ENCODE data around the gene LRRC74B.
"Not testable (repeated sequence)": the region's sequence is repeated elsewhere in the genome, so short reads cannot be mapped to it uniquely, and the experiment has no call there.

LRRC74B gene, protein sequence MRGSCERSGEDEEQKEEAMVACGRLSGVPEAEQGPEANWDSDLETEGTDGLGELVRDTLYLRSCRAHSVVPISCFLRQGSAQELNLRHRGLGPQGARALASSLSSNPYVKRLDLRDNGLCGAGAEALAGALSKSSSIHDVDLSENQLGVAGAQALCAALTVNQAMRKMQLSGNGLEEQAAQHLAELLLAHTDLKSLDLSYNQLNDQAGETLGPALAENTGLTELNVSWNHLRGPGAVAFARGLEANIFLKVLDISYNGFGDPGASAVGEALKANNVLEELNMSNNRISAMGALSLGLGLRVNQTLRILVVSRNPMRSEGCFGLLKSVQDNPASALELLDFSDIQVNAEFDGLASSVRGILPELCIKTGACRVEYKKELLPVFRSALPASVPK

DNA sequence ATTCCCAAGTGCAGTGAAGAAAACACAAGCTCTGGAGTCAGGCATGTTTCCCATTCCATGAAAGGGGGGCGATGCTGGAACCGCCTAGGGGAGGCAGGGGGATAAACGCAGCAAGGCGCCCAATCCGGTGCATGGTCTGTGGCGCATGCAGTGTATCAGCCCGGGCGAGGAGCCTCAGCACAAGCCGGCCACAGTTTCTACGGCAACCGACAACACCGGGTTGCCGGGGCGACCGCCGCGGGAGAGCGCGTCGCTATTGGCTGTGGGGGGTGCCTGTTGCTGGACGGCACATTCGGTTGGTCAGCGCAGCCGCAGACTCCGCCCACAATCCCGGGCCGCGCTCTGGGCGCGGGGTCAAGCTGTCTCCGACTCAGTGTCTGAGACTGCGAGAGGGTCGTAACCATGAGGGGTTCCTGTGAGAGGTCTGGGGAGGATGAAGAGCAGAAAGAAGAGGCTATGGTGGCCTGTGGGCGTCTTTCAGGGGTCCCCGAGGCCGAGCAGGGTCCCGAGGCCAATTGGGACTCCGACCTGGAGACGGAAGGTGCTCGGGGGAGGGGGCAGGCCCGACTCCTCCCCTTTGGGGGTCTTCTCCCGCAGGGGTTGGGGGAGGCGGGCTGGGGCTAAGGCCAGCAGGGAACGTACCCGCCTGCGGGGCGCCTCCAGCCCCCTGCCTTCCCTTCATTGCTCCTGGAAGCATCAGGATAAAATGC, at the start of gene LRRC74B:
LRRC74B (plus strand) TSS at position 362 of the 710 bp plus-strand sequence; CDS start at position 403, 41 bp downstream.
- DNase-seq (ENCODE audit: low read depth in 2 of 2) = peak; percentile 69 to 72

DNA sequence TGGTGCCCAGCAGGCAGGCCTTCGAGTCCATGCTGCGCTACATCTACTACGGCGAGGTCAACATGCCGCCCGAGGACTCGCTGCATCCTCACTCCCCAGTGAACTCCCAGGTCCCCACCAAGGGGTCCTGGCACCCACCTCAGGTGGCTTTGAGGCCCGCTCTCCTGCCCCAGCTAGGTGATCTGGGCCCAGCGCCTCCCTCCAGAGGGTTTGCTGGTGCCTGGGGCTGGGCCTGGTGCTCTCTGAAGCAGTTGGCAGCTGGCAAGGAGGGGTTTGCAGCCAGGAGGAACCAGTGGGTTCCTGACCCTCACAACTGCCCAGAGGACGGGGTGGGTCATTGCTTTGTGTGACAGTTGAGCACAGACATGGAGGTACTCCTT, 49.7 kb upstream of the LRRC74B start:
- no peak for DNase-seq (ENCODE audit: low read depth in 2 of 2)

GRCh38 chr22:20996598-20997535, 48.9 kb upstream of the LRRC74B start:
- DNase-seq (ENCODE audit: low read depth in 2 of 2) = no peak

DNA sequence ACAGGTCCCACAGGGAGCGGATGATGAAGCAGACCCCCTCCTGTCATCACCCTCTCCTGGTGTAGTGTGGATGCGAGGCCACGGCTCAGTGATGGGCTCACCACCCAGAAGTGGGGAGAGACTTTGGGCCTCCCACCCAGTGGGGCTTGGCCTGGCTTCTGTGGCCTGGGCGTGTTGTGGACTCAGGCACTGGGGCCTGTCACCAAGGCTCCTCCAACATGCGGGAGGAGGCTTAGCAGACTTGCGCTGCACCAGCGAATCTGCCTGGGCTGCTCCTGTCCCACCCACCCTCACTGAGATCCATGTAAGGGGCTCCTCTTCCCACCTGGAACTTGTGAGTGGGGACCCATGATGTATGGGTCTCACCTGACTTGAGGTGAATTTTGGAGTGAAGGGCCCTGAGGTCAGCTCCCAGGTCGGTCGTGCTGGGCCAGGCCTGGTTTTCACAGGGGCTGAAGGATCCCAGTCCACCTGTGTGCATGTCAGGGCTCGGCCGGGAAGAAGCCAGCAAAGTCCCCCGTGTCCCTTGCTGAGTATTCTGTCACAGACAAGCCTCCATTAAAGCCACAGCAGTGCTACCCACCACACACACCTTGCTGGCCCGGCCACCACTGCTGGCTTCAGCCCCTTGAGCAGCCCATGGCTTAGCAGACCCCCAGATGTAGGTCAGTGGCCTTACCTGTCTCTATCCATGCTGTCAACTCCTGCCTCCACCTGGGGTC, 48.0 kb upstream of the LRRC74B start:
- DNase-seq (ENCODE audit: low read depth in 2 of 2) = no peak

GRCh38 chr22:20998411-20999336, 47.1 kb upstream of the LRRC74B start:
- DNase-seq (ENCODE audit: low read depth in 2 of 2) = no peak

- DNase-seq (ENCODE audit: low read depth in 2 of 2) = no peak
Observed at GRCh38 chr22:20999350-21000206, 46.2 kb upstream of the LRRC74B start.

- DNase-seq (ENCODE audit: low read depth in 2 of 2) = no peak
Observed at GRCh38 chr22:21000207-21000986, 45.3 kb upstream of the LRRC74B start.

GRCh38 chr22:21000987-21001600, 44.7 kb upstream of the LRRC74B start:
- DNase-seq (ENCODE audit: low read depth in 2 of 2) = no peak

- DNase-seq (ENCODE audit: low read depth in 2 of 2) = peak; percentile 96 to 98
Observed at GRCh38 chr22:21001601-21002325, 44.0 kb upstream of the LRRC74B start, which contains the start of gene THAP7. Gene THAP7, minus strand, starts transcription at chr22:21002118. Its CDS starts 207 bp downstream, at chr22:21001911.

DNA sequence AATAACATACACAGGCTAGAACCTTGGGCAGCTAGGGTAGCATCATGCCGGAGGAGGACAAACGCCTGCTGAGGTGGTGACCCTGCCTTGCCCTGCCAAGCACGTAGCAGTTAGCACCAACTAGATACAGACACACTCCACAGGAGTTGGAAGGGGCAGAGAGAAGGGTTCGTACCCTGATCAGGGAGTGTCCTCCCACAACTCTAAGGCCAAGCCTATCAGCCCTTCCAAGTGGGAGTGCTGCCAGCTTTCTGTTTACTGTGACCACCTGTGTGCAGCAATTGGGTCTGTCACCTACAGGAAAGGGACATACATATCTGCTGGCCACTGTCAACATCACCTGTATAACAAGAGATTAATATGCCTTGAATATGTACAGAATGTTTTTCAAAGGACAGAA, 42.0 kb upstream of the LRRC74B start:
- no peak for DNase-seq (ENCODE audit: low read depth in 2 of 2)

- DNase-seq (ENCODE audit: low read depth in 2 of 2) = not testable (repeated sequence)
Observed at GRCh38 chr22:21009208-21009607, 36.5 kb upstream of the LRRC74B start.

- no peak for DNase-seq (ENCODE audit: low read depth in 2 of 2)
Observed at GRCh38 chr22:21009638-21010425, 35.9 kb upstream of the LRRC74B start.

GRCh38 chr22:21010426-21011113, 35.2 kb upstream of the LRRC74B start:
- no peak for DNase-seq (ENCODE audit: low read depth in 2 of 2)

GRCh38 chr22:21012446-21013407, 33.0 kb upstream of the LRRC74B start:
- no peak for DNase-seq (ENCODE audit: low read depth in 2 of 2)
